HG02588 (cell line): ENCODE data around the gene IQGAP2.

ENCODE experiments used
- ATAC-seq: cut with Tn5 transposase; IDR thresholded peaks from one replicate; pipeline ENCODE4 v1.9.1; 2021; ENCODE audit warnings: mild to moderate bottlenecking, moderate library complexity; ENCODE audit not compliant: unreplicated experiment

The IQGAP2 gene

GRCh38 chr5:76383126-76383832 lies 19.8 kb upstream of the IQGAP2 start:
- ATAC-seq: no peak

DNA sequence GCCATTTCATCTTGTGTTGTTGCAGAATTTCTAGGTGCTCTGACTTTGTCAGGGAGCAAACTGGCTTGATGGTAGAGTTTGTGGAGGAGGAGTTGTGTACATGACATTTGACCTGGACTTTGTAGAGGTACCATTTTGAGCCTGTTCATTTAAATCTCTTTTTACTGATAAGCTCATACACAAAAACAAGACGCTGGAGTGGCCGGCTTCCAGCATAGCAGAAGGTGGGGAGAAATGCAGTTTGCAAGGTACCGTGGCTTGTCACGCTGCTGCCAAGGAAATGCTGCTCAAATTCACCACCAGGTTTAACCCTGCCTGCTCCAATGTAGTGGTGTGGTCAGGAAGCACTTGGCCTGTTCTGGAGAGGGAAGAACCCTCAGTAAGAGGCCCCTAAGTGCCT lies 18.9 kb upstream of the IQGAP2 start:
- no peak for ATAC-seq

DNA sequence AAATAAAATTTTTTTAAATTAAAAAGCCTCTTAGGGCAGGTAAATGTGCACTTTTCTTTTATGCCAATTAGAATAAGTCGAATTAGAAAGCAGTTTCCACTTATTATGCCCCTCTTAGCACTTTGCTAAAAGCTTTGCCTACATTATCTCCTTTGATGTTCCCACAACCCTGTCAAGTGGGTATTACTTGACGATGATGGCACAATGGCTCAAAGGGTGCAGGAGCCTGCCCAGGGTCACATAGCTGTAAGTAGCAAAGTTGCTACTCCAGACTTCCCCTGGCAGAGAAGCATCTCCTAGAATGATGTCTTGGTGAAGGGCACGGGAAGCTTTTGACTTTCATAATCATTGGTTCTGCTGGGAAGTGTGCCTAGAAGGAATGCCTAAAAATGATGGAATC lies 18.4 kb upstream of the IQGAP2 start:
- ATAC-seq: no peak

DNA sequence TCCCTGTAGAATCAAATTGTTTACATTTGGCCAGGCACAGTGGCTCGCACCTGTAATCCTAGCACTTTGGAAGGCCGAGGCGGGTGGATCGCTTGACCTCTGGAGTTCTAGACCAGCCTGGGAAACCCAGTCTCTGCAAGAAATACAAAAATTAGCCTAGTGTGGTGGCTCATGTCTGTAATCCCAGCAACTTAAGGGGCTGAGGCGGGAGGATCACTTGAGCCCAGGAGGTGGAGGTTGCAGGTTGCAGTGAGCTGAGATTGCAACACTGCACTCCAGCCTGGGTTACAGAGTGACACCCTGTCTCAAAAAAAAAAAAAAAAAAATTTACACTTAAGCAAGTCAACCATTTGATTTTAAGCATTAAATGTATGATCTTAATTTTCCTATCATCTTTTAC lies 17.5 kb upstream of the IQGAP2 start:
- no peak for ATAC-seq

DNA sequence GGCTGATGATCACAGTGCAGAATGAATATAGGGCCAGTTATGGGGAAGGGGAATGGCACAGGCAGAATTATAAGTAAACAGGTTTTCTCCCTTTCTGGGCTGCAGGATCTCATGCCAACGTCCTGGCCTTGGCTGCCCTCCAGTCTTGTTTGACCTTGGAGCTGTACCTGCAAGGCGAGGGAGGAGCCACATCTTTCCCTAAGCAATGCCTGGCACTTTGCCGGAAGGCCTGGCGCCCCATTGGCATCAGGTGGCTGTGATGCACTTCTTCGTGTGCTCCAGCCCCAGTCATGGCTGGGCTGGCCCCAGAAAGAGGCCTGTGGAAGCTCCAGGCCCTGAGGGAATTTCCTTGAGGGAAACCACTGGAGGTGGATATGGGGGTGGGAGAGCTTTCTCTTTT lies 16.7 kb upstream of the IQGAP2 start:
- no peak for ATAC-seq

- no peak for ATAC-seq
Measured at GRCh38 chr5:76388236-76388635, 14.8 kb upstream of the IQGAP2 start.

DNA sequence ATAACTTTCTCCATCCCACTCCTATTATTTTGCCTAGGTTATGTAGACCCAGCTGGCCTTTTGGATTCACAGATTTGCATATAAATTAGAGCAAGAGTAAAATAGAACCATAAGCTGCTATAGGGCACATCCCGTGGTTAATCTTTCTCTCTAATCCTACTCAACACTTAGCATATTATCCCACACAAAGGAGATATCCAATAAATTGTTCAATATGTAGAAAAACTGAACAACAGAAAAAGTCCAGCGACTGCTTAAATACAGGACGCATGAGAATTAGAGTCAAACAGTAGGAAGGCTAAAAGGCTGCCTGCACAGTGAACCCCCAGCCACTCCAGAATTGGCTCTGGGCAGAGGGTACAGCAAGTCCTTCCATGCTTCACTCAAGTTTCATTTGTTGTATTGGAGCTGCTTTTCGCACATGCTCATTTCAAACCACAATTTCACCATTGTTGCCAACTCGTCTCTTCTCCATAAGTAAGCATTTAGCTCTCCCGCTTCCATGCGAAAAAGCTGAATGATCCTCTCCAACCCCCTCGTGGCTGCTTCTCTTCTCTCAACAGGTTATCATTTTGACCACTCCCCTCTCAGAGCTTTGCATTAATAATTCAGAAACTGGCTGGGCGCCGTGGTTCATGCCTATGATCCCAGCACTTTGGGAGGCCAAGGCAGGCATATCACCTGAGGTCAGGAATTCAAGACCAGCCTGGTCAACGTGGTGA lies 14.1 kb upstream of the IQGAP2 start:
- ATAC-seq: no peak

DNA sequence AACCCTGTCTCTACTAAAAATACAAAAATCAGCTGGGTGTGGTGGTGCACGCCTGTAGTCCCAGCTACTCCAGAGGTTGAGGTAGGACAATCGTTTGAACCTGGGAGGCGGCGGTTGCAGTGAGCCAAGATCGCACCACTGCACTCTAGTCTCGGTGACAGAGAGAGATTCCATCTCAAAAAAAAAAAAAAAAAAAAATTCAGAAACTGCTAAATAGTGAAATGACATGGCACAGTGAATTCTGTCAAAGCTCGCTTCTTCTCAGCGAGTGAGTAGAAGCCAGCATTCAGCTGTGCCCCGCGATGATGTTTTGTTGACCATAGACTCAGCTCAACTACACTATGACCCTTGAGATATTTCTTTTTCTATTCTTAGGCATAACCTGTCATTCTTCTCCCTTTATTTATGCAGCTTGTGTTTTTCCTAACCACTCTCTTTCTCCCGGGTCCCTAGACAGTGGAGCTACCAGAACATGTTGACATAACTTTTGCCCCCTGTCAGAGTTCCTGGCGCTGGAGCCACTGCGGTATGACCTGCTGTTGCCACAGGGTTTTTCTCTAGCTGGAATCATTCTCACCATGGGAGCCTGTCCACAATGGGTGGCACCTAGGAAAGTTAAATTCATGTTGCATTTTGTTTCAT lies 13.5 kb upstream of the IQGAP2 start:
- ATAC-seq: no peak

DNA sequence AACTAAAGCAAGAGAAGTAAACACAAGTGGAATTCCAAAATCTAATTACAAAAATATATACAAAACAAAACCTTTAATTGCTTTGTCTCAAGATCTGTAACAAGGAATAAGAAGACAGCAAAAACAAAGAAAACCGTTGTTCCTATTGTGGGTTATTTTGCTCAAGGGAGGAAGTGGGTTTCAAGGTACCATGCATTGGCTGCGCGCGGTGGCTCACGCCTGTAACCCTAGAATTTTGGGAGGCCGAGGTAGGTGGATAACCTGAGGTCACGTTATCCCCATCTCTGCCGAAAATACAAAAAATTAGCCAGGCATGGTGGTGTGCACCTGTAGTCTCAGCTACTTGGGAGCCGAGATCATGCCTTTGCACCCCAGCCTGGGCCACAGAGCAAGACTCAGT lies 12.1 kb upstream of the IQGAP2 start:
- ATAC-seq: no peak

- no peak for ATAC-seq
Measured at GRCh38 chr5:76393035-76393680, 9.9 kb upstream of the IQGAP2 start.

GRCh38 chr5:76397200-76397599 lies 5.9 kb upstream of the IQGAP2 start:
- no peak for ATAC-seq

- no peak for ATAC-seq
Measured at GRCh38 chr5:76399268-76399667, 3.8 kb upstream of the IQGAP2 start.

GRCh38 chr5:76400466-76400865 lies 2.6 kb upstream of the IQGAP2 start:
- ATAC-seq: no peak

DNA sequence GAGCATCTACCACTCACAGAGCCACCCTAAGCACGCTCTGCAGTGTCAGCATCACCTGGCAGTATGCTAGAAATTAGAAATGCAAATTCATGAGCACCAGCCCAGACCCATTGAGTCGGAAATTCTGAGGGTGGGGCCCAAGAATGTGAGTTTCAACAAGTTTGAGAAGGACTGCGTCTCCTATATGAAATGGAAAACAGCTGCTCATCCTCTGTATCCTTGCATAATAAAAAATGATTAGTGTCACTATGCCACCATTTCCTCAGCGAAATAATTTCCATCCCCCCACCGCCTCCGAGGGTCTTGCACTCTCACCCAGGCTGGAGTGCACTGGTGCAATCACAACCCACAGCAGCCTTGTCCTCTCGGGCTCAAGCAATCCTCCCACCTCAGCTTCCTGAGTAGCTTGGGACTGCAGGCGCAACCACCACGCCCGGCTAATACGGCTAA lies 1.3 kb upstream of the IQGAP2 start:
- no peak for ATAC-seq

DNA sequence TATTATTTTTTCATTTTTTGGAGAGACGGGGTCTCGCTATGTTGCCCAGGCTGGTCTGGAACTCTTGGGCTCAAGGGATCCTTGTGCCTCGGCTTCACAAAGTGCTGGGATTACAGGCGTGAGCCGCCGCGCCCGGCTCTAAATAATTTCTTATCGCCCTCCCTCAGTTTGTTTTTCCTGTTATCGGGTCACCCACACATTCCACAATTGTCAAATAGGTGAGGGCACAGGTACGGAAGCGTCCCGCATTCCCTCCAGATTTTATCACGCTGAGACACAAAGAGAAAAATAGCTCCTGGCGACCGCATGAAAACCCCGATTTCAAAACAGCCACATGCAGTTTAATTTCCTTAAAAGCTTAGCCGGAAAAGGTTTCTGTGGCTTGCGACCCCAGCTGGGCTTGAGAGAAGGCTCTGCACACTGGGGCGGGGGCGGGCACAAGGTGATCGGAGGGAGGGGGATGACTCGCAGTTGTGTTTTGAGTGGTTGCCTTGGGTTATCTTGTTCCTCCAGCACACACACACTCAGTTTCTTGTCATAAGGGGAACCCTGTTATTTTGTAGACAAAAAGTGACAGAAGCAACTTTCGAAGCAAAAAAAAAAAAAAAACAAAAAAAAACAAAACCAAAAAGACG lies 717 bp upstream of the IQGAP2 start:
- ATAC-seq: peak; percentile 33

- ATAC-seq: peak; percentile 19
Measured at GRCh38 chr5:76403766-76404222, 709 bp downstream of the IQGAP2 start.

GRCh38 chr5:76404223-76405211 lies 1.4 kb downstream of the IQGAP2 start:
- ATAC-seq: peak; percentile 18

GRCh38 chr5:76406014-76406413 lies 2.9 kb downstream of the IQGAP2 start:
- no peak for ATAC-seq

DNA sequence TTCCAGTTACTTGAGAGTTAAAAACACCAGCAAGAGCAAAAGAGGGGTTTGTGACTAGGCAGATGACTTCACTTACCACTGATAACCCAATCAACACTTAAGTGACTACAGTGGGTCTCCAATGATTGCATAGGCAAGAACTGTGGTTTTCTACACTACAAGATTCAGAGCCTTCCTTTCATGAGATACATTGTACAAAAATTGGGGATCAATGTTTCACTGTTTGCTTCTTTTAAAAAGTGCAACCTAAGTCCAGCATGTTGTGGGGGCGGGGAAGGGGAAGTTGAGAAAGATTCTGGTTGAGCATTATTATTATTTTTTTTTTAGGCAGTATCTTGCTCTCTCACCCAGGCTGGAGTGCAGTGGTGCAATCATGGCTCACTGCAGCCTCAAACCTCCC lies 3.6 kb downstream of the IQGAP2 start:
- ATAC-seq: no peak
